GM19099 (cell line): ENCODE results near the gene GBP2.

Source experiments
- POLR2A ChIP-seq: IDR thresholded peaks from 3 replicates; pipeline ENCODE4 v1.6.1; 2011; ENCODE audit warnings: low read depth; ENCODE audit not compliant: insufficient read length; ENCODE audit errors: extremely low read depth

GBP2 gene

GRCh38 chr1:89125913-89126580 is at the start of gene GBP2:
TSS of gene GBP2 (minus strand) at chr1:89126114. CDS start at chr1:89121966, 4,148 bp downstream.
- peak; percentile 51 for TF ChIP-seq POLR2A

- no peak for TF ChIP-seq POLR2A
Measured at GRCh38 chr1:89174491-89174890, 48.6 kb upstream of the GBP2 start.

- TF ChIP-seq POLR2A: no peak
Measured at GRCh38 chr1:89172468-89173143, 46.7 kb upstream of the GBP2 start.

DNA sequence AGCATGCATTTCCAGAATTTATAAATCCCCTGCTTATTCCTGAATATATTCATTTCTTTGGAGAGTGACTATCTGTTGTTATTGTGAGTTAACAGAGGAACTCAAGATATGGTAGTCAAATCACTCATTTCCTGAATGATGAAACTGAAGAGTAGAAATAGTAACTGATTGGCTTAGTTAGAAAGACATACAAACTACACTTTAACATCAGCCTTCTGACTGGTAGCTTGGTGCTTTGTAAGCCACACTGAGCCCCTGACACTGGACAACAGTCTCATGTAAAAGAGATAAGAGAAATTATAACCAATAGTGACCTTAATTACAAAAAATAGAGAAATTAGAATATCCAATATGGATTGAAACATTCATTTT is 45.1 kb upstream of the GBP2 start:
- TF ChIP-seq POLR2A: no peak

- TF ChIP-seq POLR2A: no peak
Measured at GRCh38 chr1:89170170-89171066, 44.5 kb upstream of the GBP2 start.

DNA sequence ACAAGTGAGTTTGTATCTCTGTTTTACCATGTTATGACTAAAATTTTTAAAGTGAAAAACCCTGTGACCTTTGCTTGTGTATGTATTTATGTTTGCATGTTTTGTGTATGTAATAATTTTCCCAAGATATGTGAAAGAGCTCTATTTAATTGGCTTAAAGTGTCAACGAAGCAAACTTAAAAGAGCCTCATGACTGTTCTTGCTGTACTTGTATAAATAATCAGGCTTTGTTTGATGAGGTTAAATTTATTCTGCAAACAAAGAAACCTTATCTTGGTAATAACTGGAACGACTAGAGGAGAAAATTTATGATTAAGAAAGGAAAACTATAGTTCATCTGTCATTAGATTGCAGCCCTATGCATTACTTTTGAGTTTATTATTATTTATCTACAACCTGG is 43.3 kb upstream of the GBP2 start:
- TF ChIP-seq POLR2A: no peak

GRCh38 chr1:89167590-89168230 is 41.8 kb upstream of the GBP2 start:
- TF ChIP-seq POLR2A: no peak

- TF ChIP-seq POLR2A: no peak
Measured at GRCh38 chr1:89166705-89167104, 40.8 kb upstream of the GBP2 start.

DNA sequence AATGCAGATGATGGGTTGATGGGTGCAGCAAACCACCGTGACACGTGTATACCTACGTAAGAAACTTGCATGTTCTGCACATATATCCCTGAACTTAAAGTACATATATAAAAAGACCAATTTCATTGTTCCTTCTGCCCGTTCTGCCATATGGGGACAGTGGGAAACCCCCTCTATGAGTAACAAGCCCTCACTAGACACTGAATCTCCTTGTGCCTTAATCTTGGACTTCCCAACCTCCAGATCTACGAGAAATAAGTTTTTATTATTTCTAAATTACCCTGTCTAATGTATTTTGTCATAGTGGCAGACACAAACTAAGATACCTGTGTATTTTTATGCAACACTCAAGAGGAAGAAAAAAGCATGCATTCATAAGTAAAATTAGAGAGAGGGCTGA is 39.9 kb upstream of the GBP2 start:
- TF ChIP-seq POLR2A: no peak

GRCh38 chr1:89151047-89151446 is 25.1 kb upstream of the GBP2 start:
- TF ChIP-seq POLR2A: no peak

GRCh38 chr1:89149976-89150375 is 24.1 kb upstream of the GBP2 start:
- no peak for TF ChIP-seq POLR2A

DNA sequence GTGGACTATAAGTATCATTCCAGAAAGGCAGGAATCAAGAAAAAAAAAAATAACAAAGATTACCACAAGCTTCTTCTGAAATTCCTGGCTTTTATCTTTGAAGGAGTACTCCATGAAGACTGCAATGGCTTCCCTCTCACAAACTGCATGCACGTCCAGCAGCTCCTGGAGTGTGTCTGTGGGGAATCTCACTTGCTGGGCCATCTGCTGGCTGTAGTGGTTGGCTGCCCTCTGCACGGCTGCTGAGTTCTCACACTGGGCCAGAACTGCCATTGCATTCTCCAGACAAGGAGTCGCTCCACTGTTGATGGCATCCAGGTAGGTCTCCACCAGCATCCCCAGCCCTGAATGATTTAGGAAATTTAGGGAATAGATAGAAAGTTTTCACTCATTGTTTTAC is 23.3 kb upstream of the GBP2 start:
- no peak for TF ChIP-seq POLR2A

- no peak for TF ChIP-seq POLR2A
Measured at GRCh38 chr1:89147678-89148658, 22.1 kb upstream of the GBP2 start.

DNA sequence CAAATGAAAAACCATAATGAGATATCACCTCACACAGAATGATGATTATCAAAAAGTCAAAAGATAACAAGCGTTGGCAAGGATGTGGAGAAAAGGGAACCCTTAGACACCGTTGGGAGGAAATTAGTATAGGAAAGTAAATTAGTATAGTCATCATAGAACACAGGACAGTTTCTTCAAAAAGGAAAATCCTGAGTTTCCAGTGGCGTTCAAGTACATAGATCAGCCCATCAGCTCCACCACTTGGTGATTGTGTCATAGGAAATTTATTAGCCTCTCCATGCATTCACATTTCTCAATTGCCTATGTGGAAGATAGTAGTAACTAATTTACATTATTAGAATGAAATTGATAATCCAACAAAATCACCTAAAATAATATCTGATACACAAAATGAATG is 20.8 kb upstream of the GBP2 start:
- TF ChIP-seq POLR2A: no peak
